SKM-1 treated with dmso at 0.1 percent for 144 hours (cell line): Measurements from ENCODE around the gene DENND4C.
A peak's percentile ranks its signal among the peaks of the same experiment; 100 is the strongest.
"Not testable (repeated sequence)": the region's sequence is repeated elsewhere in the genome, so short reads cannot be mapped to it uniquely, and the experiment has no call there.

Experiments used
- DNase-seq: peaks from one replicate; lab custom pipeline; 2025; ENCODE audit not compliant: unreplicated experiment; lab: John Stamatoyannopoulos, UW

DENND4C gene

DNA sequence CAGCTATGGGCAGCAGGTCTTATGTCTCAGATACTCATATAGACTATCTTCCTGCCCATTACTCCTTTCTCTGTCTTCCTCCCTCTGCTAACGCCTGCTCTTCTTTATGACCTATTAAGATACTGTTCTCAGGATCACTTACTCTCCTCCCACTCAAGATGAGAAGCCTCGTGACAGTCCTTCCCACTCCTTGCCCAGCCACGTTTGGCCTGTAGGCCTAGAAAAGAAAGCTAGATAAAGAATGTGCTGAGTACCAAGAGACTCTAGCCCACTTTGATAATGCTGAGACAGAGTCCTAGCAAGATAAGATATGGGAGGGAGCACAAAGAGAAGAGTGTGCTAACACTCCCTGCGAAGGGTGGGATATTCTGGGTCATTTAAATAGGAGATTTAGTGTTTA is 6.8 kb upstream of the DENND4C start:
- no peak for DNase-seq

DNA sequence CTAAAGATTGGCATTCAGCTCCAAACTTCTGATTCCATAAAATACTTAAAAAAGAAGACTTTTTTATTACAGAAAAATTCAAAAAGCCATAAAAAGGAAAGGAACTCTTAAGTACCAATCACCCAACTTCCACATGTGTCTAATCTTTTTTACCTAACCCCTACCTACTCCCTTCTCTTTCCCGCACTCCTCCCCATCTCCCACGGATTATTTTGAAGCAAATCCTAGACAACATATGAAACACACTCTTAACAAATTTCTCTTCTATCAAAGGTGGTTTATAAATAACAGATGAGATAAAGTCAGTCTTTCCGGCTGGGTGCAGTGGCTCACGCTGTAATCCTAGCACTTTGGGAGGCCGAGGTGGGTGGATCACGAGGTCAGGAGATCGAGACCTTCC is 5.9 kb upstream of the DENND4C start:
- DNase-seq: no peak

DNA sequence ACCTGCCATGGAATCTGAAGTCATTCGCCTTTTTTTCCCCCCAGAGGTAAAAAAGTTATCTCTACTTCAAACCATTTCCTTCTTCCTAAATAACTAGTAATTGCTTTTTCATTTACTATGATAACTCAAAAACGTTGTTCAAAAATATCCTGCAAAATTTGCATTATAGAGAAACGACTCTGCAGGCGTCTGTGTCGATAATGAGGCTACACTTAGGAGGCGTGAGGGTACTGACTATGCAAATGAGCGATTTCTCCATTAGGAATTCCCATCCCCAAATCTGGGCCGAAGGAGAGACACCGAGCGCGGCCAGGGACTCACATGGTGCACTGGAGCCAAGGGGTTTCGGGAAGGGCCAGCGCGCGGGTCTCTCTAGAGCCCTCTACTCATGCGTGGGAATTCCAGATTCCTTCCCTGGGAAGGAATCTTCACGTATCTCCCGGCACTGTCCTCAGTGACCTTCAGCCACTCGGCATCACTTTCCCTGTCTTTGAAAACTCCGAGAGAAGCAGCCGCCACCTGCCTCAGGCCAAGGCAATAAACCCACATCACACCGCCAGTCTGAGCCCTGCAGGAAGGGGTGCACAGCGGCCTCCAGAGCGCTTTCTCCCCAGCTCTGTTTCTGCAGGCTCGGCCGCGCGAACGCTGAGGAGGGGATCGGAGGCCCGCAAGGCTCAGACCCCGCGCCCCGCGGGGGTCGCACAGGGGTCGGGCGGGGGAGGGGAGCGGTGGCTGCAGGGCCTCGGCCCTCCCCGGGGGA is 718 bp upstream of the DENND4C start:
- peak; percentile 67 for DNase-seq

DNA sequence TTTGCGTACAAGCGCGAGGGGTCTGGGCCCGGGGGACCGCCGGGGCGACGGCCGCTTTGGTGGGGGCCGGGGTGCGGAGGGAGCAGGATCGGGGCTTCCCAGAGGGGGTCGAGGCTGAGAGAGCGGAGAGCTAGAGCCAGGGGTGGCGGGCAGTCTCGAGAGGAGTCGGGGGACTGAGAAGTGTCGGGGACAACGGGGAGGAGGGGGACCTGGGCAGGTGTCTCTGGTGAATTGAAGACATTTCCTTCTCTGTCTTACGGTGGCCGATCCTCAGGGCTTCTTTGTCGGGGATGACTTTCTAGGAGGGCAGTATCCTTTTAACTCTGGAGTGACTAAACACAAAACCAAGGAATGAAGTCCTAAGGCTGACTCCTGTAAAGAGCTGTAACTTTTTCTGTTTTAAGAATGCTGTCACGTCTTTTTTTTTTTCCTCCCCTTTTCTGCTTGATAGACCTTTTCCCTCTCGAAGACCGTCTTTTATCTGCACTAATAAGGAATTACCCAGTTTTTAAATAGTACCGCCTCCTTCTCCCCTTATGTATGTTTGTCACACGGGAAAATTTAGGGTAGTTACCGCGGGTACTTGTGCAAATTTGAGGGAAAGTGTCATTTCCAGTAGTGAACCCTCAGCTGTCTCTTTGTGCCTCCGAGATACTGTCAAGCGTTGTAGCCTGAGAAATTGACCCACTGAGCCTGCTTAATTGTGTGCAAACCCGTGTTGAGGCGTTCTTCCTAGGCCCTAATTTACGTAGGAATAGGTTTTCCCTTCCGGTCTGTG is 822 bp downstream of the DENND4C start:
- no peak for DNase-seq

DNA sequence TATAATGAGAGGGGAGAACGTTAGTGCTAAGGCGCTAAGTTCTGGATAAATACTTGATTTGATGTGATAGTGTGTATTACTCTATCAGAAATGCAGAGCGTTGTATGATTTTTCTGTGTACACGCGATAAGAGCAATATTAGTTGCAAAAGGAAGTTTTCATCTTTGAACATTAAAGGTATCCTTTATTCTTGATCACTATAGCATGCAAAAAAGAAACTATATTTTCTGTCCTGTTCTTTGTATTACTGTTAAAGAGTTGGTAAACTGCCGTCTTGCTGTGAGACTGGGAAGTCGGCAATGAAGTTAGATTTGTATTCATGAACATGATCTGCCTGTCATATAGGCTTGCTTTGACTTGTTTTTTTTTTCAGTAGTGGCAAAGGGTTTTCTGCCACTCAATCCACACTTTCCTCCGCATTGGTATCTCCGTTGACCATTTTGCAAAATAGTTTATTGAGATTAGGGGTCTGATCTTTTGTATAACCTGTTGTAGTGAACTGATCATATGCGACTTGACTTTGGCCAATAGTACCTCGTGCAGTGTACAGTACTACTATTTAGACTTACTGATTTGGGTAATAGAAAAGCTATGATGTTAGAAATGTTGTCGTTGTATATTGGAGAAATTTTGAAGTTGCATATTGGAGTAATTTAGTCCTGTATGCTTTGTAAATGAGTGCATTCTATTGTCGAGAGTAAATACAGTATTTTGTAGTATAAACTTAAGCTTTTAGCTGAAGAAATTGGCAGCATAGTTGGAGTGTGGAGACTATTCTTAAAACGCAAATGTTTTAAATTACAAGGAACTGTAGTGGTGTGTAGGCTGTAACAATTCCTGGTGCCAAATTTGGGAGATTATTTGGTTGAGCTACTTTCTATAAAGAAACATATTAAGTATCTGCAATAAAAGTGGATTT is 1.7 kb downstream of the DENND4C start:
- no peak for DNase-seq

DNA sequence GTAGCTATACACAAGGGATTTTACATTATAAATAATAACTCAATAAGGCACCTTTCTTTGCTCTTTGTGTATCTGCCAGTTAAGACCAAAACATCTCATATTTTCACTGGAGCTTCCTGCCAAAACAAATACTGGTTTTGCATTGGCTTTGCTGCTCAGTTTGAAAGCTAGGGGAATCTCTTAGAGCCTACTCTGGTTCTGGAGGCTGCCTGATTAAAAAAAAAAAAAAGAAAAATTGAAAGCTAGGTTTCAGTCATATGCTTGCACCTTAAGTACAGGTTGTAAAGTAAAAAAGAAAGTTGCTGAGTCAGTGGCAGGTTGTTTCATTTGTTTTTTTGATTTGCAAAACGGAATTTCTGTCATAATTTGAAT is 2.3 kb downstream of the DENND4C start:
- no peak for DNase-seq

DNA sequence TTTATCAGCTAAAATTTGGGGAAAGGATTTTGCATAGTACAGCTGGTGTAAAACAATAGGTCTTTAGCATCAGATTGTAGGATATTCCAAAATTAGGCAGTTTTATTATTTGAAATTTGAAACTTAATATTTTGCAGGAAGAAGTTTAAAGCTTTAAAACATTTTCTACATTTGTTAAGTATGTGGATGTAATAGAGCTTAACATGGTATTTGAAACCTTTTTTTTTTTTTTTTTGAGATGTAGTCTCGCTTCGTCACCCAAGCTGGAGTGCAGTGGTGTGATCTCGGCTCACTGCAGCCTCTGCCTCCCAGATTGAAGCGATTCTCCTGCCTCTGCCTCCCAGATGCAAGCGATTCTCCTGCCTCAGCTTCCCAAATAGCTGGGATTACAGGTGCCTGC is 2.9 kb downstream of the DENND4C start:
- no peak for DNase-seq

DNA sequence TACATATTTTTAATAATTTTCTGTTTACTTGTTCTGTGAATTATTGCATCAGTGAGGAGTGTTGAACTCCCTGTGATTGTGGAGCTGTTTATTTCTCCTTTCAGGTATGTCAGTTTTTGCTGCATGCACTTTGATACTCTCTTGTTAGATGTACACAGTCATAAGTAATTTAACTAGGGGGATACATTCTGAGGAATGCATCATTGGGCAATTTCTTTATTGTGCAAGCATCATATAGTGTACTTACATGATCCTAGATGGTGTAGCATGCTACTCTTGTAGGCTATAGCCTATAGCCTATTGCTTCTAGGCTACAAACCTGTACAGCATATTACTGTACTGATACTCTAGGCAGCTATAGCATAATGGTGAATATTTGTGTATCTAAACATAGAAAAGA is 9.5 kb downstream of the DENND4C start:
- DNase-seq: no peak

DNA sequence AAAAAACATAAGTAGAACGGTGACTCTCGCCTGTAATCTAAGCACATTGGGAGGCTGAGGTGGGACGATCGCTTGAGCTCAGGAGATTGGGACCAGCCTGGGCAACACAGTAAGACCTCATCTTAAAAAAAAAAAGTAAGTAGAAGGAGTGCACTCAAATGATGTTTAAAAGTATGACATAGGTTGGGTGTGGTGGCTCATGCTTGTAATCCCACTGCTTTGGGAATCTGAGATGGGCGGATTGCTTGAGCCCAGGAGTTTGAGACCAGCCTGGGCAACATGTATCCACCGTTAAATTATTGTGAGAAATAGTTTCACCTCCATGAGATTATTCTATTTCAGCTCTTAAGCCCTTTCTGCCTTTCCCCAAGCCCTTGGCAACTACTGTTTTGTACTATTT is 11.2 kb downstream of the DENND4C start:
- DNase-seq: no peak

DNA sequence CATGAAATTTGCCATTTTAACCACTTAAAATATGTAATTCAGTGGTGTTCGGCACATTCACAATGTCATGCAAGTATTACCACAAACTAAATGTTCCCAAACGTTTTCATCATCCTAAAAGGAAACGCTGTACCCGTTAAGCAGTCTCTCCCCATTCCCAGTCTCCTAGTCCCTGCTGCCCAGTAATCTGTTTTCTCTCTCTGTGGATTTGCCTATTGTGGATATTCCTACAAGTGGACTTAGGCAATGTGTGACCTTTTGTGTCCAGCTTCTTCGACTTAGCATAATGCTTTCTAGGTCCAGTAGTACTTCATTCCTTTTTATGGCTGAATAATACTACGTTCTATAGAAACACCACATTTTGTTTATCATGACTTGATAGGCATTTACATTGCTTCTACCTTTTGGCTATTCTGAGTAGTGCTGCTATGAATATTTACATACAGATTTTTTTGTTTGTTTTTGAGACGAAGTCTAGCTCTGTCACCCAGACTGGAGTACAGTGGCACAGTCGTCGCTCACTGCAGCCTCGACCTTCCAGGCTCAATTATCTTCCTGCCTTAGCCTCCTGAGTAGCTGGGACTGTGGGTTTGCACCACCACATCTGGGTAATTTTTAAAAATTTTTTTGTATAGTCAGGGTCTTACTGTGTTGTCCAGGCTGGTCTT is 13.0 kb downstream of the DENND4C start:
- DNase-seq: no peak

DNA sequence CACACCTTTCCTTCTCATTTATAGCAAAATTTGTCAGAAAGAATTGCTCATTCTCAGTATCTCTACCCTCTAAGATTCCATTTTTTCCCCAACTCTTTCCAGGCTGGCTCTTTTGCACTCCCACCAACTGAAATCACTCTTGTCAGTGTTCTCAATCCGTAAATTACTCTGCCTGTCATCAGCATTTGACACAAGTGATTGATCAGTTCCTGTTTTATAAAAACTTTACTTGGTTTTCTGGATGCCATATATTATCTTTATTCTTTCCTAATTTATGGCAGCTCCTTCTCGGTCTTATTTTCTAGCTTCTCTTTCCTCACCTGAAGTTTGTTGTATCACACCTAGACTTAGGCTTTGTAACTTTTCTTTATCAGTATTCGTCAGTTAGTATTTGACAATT is 16.4 kb downstream of the DENND4C start:
- no peak for DNase-seq

DNA sequence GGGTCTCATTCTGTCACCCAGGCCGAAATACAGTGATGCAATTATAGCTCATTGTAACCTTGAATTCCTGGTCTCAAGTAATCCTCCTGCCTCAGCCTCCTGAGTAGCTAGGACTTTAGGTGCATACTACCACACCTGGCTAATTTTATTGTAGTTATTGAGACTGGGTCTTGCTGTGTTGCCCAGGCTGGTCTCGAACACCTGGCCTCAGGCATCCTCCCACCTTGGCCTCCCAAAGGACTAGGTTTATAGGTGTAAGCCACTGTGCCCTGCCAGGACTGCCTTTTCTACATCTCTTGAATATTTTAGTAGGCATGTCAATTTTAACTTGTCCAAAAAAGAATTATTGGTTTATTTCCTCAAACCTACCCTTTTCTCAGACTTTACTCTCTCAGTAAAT is 16.9 kb downstream of the DENND4C start:
- DNase-seq: no peak

DNA sequence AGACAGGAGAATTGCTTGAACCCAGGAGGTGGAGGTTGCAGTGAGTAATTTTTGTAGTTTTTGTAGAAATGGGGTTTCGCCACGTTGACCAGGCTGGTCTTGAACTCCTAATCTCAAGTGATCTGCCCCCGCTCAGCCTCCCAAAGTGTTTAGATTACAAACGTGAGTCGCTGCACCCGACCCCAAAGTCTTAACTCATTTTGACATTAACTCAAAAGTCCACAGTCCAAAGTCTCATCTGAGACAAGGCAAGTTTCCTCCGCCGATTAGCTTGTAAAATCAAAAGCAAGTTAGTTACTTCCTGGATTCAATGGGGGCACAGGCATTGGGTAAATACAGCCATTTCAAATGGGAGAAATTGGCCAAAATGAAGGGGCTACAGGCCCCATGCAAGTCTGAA is 19.9 kb downstream of the DENND4C start:
- not testable (repeated sequence) for DNase-seq

DNA sequence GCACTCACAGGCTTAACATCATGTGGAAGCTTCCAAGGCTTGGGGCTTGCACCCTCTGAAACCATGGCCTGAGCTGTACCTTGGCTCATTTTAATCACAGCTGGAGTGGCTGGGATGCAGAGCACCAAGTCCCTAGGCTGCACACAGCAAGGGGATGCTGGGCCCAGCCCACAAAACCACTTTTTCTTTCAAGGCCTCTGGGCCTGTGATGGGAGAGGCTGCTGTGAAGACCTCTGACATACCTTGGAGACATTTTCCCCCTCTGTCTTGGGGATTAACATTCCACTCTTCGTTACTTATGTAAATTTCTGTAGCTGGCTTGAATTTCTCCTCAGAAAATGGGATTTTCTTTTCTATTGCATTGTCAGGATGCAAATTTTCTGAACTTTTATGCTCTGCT is 20.7 kb downstream of the DENND4C start:
- DNase-seq: not testable (repeated sequence)

DNA sequence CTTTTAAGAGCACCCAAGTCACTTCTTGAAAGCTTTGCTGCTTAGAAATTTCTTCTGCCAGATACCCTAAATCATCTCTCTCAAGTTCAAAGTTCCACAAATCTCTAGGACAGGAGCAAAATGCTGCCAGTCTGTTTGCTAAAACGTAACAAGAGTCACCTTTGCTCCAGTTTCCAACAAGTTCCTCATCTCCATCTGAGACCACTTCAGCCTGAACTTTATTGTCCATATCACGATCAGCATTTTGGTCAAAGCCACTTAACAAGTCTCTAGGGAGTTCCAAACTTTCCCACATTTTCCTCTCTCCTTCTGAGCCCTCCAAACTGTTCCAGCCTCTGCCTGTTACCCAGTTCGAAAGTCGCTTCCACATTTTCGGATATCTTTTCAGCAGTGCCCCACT is 21.1 kb downstream of the DENND4C start:
- DNase-seq: not testable (repeated sequence)

DNA sequence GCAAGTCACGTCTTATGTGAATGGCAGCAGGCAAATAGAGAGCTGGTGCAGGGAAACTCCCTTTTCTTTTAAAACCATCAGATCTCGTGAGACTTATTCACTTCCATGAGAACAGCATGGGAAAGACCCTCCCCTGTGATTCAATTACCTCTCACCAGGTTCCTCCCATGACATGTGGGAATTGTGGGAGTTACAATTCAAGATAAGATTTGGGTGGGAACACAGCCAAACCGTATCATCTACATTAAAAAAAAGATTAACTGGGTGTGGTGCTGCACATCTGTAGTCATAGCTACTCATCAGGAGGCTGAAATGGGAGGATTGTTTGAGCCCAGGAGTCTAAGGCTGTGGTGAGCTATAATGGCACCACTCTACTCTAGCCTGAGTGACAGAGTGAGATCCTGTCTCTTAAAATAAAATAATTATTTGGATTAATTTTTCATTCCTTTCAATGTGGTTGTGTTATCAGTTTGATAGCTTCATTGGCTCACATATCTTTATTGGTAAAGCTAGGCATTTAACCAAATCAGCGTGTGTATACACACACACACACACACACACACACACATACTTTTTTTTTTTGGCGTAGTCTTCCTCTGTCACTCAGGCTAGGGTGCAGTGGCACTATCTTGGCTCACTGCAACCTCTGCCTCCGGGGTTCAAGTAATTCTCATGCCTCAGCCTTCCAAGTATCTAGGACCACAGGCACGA is 21.8 kb downstream of the DENND4C start:
- DNase-seq: no peak

DNA sequence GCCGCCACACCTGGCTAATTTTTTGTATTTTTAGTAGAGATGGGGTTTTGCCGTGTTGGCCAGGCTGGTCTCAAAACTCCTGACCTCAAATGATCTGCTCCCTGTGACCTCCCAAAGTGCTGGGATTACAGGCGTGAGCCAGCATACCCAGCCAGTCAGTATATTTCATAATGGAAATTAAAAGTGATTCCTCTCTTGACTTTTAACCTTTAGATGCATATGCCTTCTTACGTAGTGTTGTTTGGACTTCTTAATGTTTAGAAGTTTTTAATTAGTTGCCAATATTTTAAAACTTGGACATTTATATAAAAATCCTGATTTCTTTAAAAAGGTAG is 22.4 kb downstream of the DENND4C start:
- no peak for DNase-seq

DNA sequence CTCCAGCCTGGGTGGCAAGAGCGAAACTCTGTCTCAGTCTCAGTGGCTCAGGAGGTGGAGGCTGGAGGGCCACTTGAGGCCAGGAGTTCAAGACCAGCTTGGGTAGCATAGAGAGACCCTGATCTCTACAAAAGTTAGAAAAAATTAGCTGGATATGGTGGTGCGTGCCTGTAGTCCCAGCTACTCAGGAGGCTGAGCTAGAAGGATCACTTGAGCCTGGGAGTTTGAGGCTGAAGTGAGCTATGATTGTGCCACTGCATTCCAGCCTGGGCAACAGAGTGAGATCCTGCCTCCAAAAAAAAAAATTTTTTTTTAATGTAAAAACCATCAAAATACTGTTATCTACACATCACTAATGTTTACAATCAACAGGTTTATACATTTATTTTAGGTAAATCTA is 24.6 kb downstream of the DENND4C start:
- DNase-seq: no peak

DNA sequence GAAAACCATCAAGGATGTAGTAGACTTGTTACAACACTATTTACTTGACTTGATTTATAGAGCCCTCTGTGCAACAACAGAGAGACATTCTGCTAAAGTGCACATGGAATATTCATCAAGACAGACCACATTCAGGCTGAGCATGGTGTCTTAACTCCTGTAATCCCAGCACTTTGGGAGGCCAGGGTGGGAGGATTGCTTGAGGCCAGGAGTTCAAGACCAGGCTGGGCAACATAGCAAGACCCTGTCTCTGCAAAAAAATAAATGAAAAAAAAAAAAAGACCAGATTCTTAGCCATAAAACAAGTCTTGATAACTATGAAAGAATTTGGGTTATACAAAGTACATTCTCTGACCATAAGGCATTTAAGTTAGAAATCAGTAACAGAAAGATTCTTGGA is 25.3 kb downstream of the DENND4C start:
- DNase-seq: no peak

DNA sequence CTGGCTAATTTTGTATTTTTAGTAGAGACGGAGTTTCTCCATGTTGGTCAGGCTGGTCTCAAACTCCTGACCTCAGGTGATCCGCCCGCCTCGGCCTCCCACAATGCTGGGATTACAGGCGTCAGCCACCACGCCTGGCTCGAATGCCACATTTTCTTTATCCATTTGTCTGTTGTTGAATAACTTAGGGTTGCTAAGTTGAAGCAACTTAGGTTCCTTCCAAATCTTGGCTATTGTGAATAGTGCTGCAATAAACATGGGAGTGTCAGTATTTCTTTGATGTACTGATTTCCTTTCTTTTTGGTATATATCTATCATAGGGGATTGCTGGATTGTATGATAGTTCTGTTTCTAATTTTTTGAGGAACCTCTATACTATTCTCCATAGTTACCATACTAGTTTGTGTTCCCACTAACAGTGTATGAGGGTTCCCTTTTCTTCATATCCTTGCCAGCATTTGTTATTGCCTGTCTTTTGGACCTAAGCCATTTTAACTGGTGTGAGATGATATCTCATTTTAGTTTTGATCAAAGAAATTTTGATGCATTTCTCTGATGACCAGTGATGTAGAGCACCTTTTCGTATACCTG is 29.3 kb downstream of the DENND4C start:
- DNase-seq: not testable (repeated sequence)
